OCI-LY7 (cell line): ENCODE measurements around the gene ATP8B1. TPM values are rescaled to one million over a fixed set of nuclear protein-coding genes. Genes with fewer than 3 reads are reported as not detected.

Source experiments
- BruUV-seq: library from RNA; stranded (reverse); fragments of 400-500 nt; replicated peaks from 2 replicates; lab custom pipeline; 2021; lab: Mats Ljungman, UMichigan
- CTCF ChIA-PET: fragments of 300-600 bp; sonication (Branson Sonifier 250); formaldehyde crosslinking; loops from one replicate; lab custom pipeline; 2022; ENCODE audit warnings: antibody characterized with exemption; ENCODE audit not compliant: unreplicated experiment; lab: Charles Lee
- POLR2A ChIA-PET: fragments of 300-600 bp; sonication (Branson Sonifier 250); formaldehyde crosslinking; loops from one replicate; lab custom pipeline; 2022; ENCODE audit warnings: antibody characterized with exemption; lab: Charles Lee
- DNase-seq: peaks from one replicate; pipeline ENCODE4 v3.0.0-alpha.2; 2015; ENCODE audit warnings: low spot score
- H2AFZ ChIP-seq: fragments of 200-600 bp; sonication (generic), shearing (Covaris generic); 2 replicates; pipeline ENCODE4 v1.6.1; 2014; ENCODE audit warnings: mild to moderate bottlenecking, antibody characterized with exemption, low read length, moderate library complexity
- H3K27ac ChIP-seq: fragments of 200-600 bp; sonication (generic); 2 replicates; pipeline ENCODE4 v1.5.1; 2014; ENCODE audit warnings: mixed run types, low read depth, mild to moderate bottlenecking, moderate library complexity, low read length, inconsistent platforms; ENCODE audit not compliant: poor library complexity, severe bottlenecking
- H3K36me3 ChIP-seq: fragments of 200-600 bp; sonication (generic); 2 replicates; pipeline ENCODE4 v1.6.1; 2014; ENCODE audit warnings: mild to moderate bottlenecking, antibody characterized with exemption, low read length, moderate library complexity, mixed read lengths; ENCODE audit not compliant: insufficient read depth
- H3K4me1 ChIP-seq: fragments of 200-600 bp; sonication (generic); 2 replicates; pipeline ENCODE4 v1.5.1; 2014; ENCODE audit warnings: mild to moderate bottlenecking, low read length; ENCODE audit not compliant: insufficient read depth, poor library complexity, severe bottlenecking
- H3K4me2 ChIP-seq: fragments of 200-600 bp; sonication (generic); 2 replicates; pipeline ENCODE4 v1.6.1; 2014; ENCODE audit warnings: mild to moderate bottlenecking, low read length
- H3K4me3 ChIP-seq: fragments of 200-600 bp; sonication (generic); 2 replicates; pipeline ENCODE4 v1.5.1; 2014; ENCODE audit warnings: mild to moderate bottlenecking, low read depth, low read length; ENCODE audit not compliant: poor library complexity, severe bottlenecking
- H3K79me2 ChIP-seq: fragments of 200-600 bp; sonication (generic); 2 replicates; pipeline ENCODE4 v1.6.1; 2016; ENCODE audit warnings: low read depth, mild to moderate bottlenecking, low read length, moderate library complexity, mixed read lengths; ENCODE audit not compliant: insufficient read depth
- H3K9me2 ChIP-seq: fragments of 200-600 bp; sonication (generic); 2 replicates; pipeline ENCODE4 v1.6.1; 2016; ENCODE audit warnings: mild to moderate bottlenecking, low read length, mixed read lengths; ENCODE audit not compliant: insufficient read depth
- H3K9me3 ChIP-seq: fragments of 200-600 bp; sonication (generic); 2 replicates; pipeline ENCODE4 v1.6.1; 2014; ENCODE audit warnings: mild to moderate bottlenecking, mixed run types, low read length, mixed read lengths
- H4K20me1 ChIP-seq: fragments of 200-600 bp; sonication (generic); 2 replicates; pipeline ENCODE4 v1.6.1; 2014; ENCODE audit warnings: mild to moderate bottlenecking, antibody characterized with exemption, low read length, moderate library complexity, mixed read lengths; ENCODE audit not compliant: insufficient read depth
- EZH2phosphoT487 ChIP-seq: fragments of 200-600 bp; sonication (generic); IDR thresholded peaks from 2 replicates; pipeline ENCODE4 v1.6.1; 2018; ENCODE audit warnings: low read depth, borderline replicate concordance, mild to moderate bottlenecking, mixed run types, antibody characterized with exemption, low read length, moderate library complexity, mixed read lengths
- intact Hi-C: fragments of 100-400 bp; cut with micrococcal nuclease; formaldehyde crosslinking; loops from one replicate; pipeline ENCODE4 v1.10.0; 2022; ENCODE audit not compliant: unreplicated experiment
- total RNA-seq, 2 experiments: library from RNA; depleted of rRNA in 1 of 2; stranded (reverse); fragments of >200 nt in 1 of 2; shearing (Covaris generic) in 1 of 2; gene quantifications; 2 replicates each; pipeline ENCODE4 v1.2.3, GENCODE V29; 2014 to 2022
- TF ChIP-seq, protein P1 (sequence below): fragments of 200-600 bp; sonication (generic); conservative IDR thresholded peaks from 2 replicates; pipeline ENCODE4 v1.5.1; 2014; ENCODE audit warnings: mild to moderate bottlenecking, antibody characterized with exemption, low read length, moderate library complexity, mixed read lengths

Gene ATP8B1
- total RNA-seq, 2 experiments from 2014 or later: not detected

GRCh38 chr18:57846258-57846657 lies 43.1 kb upstream of the ATP8B1 start:
- TF ChIP-seq EZH2phosphoT487: no peak
- TF ChIP-seq, protein P1, sequence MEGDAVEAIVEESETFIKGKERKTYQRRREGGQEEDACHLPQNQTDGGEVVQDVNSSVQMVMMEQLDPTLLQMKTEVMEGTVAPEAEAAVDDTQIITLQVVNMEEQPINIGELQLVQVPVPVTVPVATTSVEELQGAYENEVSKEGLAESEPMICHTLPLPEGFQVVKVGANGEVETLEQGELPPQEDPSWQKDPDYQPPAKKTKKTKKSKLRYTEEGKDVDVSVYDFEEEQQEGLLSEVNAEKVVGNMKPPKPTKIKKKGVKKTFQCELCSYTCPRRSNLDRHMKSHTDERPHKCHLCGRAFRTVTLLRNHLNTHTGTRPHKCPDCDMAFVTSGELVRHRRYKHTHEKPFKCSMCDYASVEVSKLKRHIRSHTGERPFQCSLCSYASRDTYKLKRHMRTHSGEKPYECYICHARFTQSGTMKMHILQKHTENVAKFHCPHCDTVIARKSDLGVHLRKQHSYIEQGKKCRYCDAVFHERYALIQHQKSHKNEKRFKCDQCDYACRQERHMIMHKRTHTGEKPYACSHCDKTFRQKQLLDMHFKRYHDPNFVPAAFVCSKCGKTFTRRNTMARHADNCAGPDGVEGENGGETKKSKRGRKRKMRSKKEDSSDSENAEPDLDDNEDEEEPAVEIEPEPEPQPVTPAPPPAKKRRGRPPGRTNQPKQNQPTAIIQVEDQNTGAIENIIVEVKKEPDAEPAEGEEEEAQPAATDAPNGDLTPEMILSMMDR: no peak
- Histone ChIP-seq H4K20me1 (no peaks in the 10 kb centered on the region), H3K27ac (no peak overlapping the region), H3K36me3 (no peaks in the 10 kb centered on the region), H2AFZ (no peak overlapping the region), H3K9me2 (no peaks in the 10 kb centered on the region), H3K79me2 (no peaks in the 10 kb centered on the region), H3K9me3 (no peaks in the 10 kb centered on the region), H3K4me1 (no peaks in the 10 kb centered on the region), H3K4me3 (no peak overlapping the region), H3K4me2 (no peak overlapping the region)
- POLR2A ChIA-PET: no interaction called here
- no peak for DNase-seq
- intact Hi-C loops: no loop called here
- BruUV-seq: no TSS peak
- CTCF ChIA-PET: no interaction called here

DNA sequence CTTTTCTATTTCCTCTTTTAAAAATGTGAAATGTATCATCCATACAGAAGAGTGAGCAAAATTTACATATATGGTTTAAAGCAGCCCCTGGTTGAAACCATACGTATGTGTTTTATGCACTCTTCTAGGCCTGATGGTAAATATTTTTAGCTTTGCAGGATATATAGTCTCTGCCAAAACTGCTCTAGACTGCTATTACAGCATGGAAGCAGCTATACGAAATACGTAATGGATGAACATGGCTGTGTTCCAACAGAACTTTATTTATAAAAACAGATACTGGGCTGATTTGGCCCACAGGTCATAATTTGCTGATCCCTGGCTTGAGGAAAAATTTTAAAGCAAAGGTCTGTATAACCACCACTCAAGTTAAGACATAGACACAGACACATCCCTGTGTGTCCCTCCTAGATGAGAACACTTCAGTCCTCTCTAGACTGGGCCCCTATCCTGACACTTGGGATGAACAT lies 42.5 kb upstream of the ATP8B1 start:
- intact Hi-C loops: no loop called here
- Histone ChIP-seq H3K9me2 (no peaks in the 10 kb centered on the region), H3K9me3 (no peaks in the 10 kb centered on the region), H3K36me3 (no peaks in the 10 kb centered on the region), H3K4me1 (no peaks in the 10 kb centered on the region), H3K4me2 (no peak overlapping the region), H4K20me1 (no peaks in the 10 kb centered on the region), H2AFZ (no peak overlapping the region), H3K27ac (no peak overlapping the region), H3K79me2 (no peaks in the 10 kb centered on the region), H3K4me3 (no peak overlapping the region)
- DNase-seq: no peak
- ChIA-PET POLR2A (no interaction called here), CTCF (no interaction called here)
- TF ChIP-seq EZH2phosphoT487: no peak
- TF ChIP-seq, protein P1: no peak
- BruUV-seq: no TSS peak

GRCh38 chr18:57844319-57844718 lies 41.2 kb upstream of the ATP8B1 start:
- Histone ChIP-seq H3K4me1 (no peaks in the 10 kb centered on the region), H3K36me3 (no peaks in the 10 kb centered on the region), H3K9me2 (no peaks in the 10 kb centered on the region), H2AFZ (no peak overlapping the region), H3K9me3 (no peaks in the 10 kb centered on the region), H3K79me2 (no peaks in the 10 kb centered on the region), H3K4me2 (no peak overlapping the region), H3K4me3 (no peak overlapping the region), H4K20me1 (no peaks in the 10 kb centered on the region), H3K27ac (no peak overlapping the region)
- ChIA-PET CTCF (no interaction called here), POLR2A (no interaction called here)
- intact Hi-C loops: no loop called here
- no peak for DNase-seq
- TF ChIP-seq EZH2phosphoT487: no peak
- TF ChIP-seq, protein P1: no peak
- BruUV-seq: no TSS peak
